Tibial nerve (tissue), 4 donors: ENCODE measurements around the gene GPR152. TPM values are rescaled to one million over a fixed set of nuclear protein-coding genes. Genes with fewer than 3 reads are reported as not detected.

Experiments used
- DNase-seq, 2 donors: peaks; one replicate each; pipeline ENCODE4 v3.0.0-alpha.2; 2019; ENCODE audit warnings: low spot score in 2 of 2
- H3K27ac ChIP-seq, 4 donors: fragments of 200-600 bp; sonication (generic) in 3 of 4; one replicate each; pipeline ENCODE4 v1.5.1; 2017 to 2019; ENCODE audit warnings: mild to moderate bottlenecking in 1 of 4
- H3K27me3 ChIP-seq, 2 donors: fragments of 200-600 bp; sonication (generic) in 1 of 2; one replicate each; pipeline versions ENCODE4 v1.5.1 to v1.6.0; 2017 to 2019
- H3K36me3 ChIP-seq, 3 donors: fragments of 200-600 bp; sonication (generic); one replicate each; pipeline ENCODE4 v1.5.1; 2018 to 2019
- H3K4me1 ChIP-seq, 4 donors: fragments of 200-600 bp; sonication (generic) in 3 of 4; one replicate each; pipeline ENCODE4 v1.5.1; 2017 to 2019
- H3K4me3 ChIP-seq, 4 donors: fragments of 200-600 bp; sonication (generic) in 3 of 4; one replicate each; pipeline ENCODE4 v1.5.1; 2017 to 2019; ENCODE audit warnings: mild to moderate bottlenecking in 1 of 4, moderate library complexity in 1 of 4
- H3K9me3 ChIP-seq, 4 donors: fragments of 200-600 bp; sonication (generic) in 3 of 4; one replicate each; pipeline ENCODE4 v1.5.1; 2017 to 2019
- EP300 ChIP-seq, 2 donors: sonication (generic); formaldehyde crosslinking; IDR thresholded peaks; one replicate each; pipeline ENCODE4 v1.6.1; 2017; ENCODE audit warnings: antibody characterized with exemption in 2 of 2, mild to moderate bottlenecking in 1 of 2
- POLR2A ChIP-seq, 2 donors: fragments of 450-650 bp; IDR thresholded peaks; one replicate each; pipeline ENCODE4 v1.6.1; 2017; ENCODE audit warnings: antibody characterized with exemption in 2 of 2, mild to moderate bottlenecking in 2 of 2, moderate library complexity in 2 of 2
- WGBS, 2 donors: methylation state at CpG; one replicate each; pipeline ENCODE4 v1.1.5; 2018; 5-methylcytosine and 5-hydroxymethylcytosine counted together
- total RNA-seq, 4 donors: library from RNA; depleted of rRNA; stranded (reverse); fragments of >200 nt; gene quantifications; one replicate each; pipeline ENCODE4 v1.1.0, GENCODE V29; 2016
- TF ChIP-seq, protein P1 (sequence below), 5 experiments: fragments of 200-600 bp in 3 of 5; fragments of 450-650 bp in 2 of 5; sonication (generic) in 3 of 5; IDR thresholded peaks; one replicate each; pipeline ENCODE4 v1.5.1; 2016 to 2019; ENCODE audit warnings: antibody characterized with exemption in 5 of 5, mild to moderate bottlenecking in 3 of 5, moderate library complexity in 2 of 5

The GPR152 gene
- total RNA-seq, 4 donors from 2014 or later = not detected

DNA sequence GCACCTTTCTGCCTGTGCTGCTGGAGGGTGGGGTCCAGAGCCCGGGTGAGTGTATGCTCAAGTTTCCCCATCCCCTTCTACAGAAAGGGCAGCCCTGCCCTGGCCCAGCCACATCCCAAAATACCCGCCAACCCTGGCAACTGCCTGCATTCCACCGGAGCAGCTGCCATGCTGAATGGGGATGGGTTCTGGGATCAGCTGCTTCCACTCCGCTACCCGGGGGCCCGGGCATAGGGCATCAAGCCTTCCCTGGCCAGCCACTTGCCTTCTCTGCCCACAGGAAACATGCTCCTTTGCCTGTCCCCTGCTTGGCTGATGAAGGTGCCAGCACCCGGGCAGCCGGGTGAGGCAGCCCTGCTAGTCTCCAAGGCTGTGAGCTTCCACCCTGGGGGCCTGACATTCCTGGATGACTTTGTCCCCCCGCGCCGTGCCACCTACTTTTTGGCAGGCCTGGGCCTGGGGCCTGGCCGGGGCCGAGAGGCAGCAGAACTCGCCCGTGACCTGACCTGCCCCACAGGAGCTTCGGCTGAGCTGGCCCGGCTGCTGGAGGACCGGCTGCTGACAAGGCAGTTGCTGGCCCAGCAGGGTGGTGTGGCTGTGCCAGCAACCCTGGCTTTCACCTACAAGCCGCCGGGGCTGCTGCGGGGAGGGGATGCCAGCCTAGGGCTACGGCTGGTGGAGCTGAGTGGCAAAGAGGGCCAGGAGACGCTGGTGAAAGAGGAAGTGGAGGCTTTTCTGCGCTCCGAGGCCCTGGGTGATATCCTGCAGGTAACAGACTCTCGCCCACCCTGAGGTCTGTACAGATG, 33.9 kb downstream of the GPR152 start:
- DNase-seq = no peak
- Histone ChIP-seq H3K4me1 (peaks cover 0 to 64% (median 38%) of the 10 kb centered on the region in 4 donors), H3K27ac (peak overlapping the region in 3 of 4 donors; percentile 67 to 93 (median 83)), H3K9me3 (no peaks in the 10 kb centered on the region), H3K4me3 (no peak overlapping the region), H3K27me3 (peaks cover 0 to 11% of the 10 kb centered on the region in 2 donors), H3K36me3 (no peaks in the 10 kb centered on the region)
- WGBS, 2 donors = 59 to 66% methylated on average over 17 to 21 of the region's 26 CpGs
- TF ChIP-seq, protein P1, sequence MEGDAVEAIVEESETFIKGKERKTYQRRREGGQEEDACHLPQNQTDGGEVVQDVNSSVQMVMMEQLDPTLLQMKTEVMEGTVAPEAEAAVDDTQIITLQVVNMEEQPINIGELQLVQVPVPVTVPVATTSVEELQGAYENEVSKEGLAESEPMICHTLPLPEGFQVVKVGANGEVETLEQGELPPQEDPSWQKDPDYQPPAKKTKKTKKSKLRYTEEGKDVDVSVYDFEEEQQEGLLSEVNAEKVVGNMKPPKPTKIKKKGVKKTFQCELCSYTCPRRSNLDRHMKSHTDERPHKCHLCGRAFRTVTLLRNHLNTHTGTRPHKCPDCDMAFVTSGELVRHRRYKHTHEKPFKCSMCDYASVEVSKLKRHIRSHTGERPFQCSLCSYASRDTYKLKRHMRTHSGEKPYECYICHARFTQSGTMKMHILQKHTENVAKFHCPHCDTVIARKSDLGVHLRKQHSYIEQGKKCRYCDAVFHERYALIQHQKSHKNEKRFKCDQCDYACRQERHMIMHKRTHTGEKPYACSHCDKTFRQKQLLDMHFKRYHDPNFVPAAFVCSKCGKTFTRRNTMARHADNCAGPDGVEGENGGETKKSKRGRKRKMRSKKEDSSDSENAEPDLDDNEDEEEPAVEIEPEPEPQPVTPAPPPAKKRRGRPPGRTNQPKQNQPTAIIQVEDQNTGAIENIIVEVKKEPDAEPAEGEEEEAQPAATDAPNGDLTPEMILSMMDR (IDR thresholded peaks at IDR 0.05) = no peak
- no peak for TF ChIP-seq POLR2A (IDR thresholded peaks at IDR 0.05)
- TF ChIP-seq EP300 (IDR thresholded peaks at IDR 0.05) = no peak

DNA sequence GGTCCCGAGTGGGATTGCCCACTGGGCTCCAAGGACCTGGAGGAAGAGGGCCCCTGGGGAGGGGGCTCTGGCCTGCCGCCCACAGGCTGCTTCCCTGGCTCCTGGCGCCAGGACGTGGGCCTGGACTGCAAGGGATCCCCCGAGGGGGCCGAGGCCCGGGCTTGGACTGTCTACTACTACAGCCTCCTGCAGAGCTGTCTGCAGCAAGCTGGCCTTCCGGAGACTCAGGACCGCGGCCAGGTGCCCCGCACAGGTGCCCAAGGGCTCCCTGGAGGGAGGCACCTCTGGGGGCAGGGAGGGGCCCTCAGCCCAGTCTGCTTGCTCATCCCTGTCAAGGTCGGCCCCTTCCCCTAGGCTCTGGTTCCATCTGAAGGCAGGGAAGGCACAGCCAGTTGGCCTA, 35.1 kb downstream of the GPR152 start:
- TF ChIP-seq POLR2A (IDR thresholded peaks at IDR 0.05) = no peak
- TF ChIP-seq, protein P1 (IDR thresholded peaks at IDR 0.05) = no peak
- TF ChIP-seq EP300 (IDR thresholded peaks at IDR 0.05) = no peak
- H3K4me1 ChIP-seq = peaks cover 0 to 73% (median 38%) of the 10 kb centered on the region in 4 donors

DNA sequence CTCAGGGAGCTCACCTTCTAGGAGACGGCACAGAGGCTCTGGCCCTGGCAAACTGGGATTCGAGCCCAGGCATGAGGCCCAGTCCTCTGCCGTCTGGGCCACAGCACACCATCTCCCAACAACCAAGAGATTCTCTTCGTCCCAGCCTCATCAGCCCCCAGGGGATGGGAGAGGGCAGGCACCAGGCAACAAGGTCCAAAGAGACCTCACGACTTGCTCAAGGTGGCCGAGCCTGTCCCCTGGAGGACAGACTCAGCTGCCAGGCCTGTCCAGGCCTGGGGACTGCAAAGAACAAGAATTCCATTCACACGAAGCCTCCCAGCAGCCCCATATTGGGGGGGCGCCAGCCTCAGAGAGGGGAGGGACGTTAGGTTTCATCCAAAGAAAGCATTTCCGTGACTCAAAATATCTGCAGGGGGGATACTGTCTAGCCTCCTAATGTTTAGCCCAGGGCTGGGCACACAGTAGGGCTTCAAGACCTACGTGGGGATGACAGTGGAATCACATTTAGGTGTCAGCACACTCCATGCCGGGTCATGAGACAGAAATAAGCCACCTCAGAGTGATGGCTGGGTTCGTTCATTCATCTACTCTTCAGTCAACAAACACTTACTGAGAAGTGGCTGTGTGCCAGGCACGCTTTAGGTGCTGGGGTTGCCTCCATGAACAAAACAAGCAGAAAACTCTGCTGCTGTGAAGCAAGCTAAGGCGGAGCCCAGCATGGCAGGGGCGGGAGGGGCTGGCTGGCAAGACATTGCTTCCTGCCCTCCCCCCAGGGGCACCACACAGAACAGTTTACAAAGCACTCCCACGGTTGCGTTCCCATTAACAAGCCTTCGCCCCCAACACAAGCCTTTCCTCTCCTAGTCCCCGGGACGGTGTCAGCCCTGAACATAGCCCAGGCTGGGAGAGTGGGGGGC, 35.9 kb downstream of the GPR152 start:
- Histone ChIP-seq H3K27ac (peak overlapping the region; percentile 56 to 93 (median 82)), H3K4me3 (peak overlapping the region in 1 of 4 donors; percentile 49), H3K4me1 (peaks cover 0 to 77% (median 38%) of the 10 kb centered on the region in 4 donors), H3K27me3 (peaks cover 0 to 20% of the 10 kb centered on the region in 2 donors), H3K36me3 (no peaks in the 10 kb centered on the region), H3K9me3 (no peaks in the 10 kb centered on the region)
- peak in 1 of 2 donors; percentile 6 for TF ChIP-seq POLR2A (IDR thresholded peaks at IDR 0.05)
- TF ChIP-seq, protein P1 (IDR thresholded peaks at IDR 0.05) = no peak
- peak in 1 of 2 donors; percentile 50 for TF ChIP-seq EP300 (IDR thresholded peaks at IDR 0.05)
- DNase-seq = peak in 1 of 2 donors; percentile 24
- WGBS, 2 donors = 24 to 40% methylated on average over 21 of the region's 21 CpGs

More for the DNA sequence above, 35.1 kb downstream of the GPR152 start:
- DNase-seq = no peak
- Histone ChIP-seq H3K36me3 (no peaks in the 10 kb centered on the region), H3K27me3 (peaks cover 0 to 15% of the 10 kb centered on the region in 2 donors), H3K27ac (peak overlapping the region; percentile 44 to 93 (median 82)), H3K4me3 (no peak overlapping the region), H3K9me3 (no peaks in the 10 kb centered on the region)
- 74% methylated on average over 4 of the region's 12 CpGs; no CpG with 5 or more reads in 1 of the 2 donors for WGBS, 2 donors

DNA sequence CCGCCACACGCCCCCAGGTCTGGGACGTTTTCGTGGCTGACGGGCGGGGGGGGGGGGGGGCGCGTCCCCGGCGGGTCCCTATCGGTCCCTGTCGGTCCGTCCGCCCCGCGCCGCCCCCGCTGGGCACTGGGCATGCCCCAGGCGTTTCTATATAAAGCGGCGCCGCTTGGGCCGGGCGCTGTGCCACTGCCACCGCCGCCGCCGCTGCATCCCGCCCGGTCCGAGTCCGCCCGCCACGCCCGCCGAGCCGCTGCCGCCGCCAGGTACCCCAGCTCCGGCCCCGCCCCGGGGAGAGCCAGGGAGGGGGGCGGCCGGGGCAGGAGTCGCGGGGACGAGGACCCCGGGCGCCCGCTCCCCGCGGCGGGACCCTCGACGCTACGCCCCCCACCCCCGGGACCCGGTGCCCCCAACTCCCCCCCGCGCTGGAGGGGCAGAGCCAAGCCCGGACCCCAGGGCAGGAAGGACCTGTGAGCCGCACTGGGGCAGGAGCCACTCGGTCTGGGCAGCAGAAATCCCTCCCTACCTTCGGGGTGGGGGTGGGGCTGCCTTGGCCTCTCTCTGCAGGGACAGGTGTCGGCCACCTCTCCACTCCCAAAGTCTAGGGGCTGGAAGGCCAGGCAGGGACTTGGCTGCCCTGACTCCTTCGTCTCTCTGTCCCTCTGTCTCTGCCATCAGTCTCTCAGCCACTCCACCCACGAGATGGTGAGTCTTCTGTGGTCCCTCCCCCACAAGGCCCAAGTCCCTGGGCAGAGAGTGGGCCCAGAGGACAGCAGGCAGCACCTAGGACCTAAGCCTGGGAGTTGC, 36.8 kb downstream of the GPR152 start, which contains the start of gene CARNS1:
CARNS1 (plus strand) TSS at position 178 of the 804 bp plus-strand sequence; CDS start at position 700, 522 bp downstream.
- 9 to 14% methylated on average over 14 to 45 of the region's 67 CpGs for WGBS, 2 donors
- Histone ChIP-seq H3K27me3 (peaks cover 0 to 29% of the 10 kb centered on the region in 2 donors), H3K36me3 (no peaks in the 10 kb centered on the region), H3K4me3 (peak within 1 kb of the TSS; percentile 1 to 49 (median 30)), H3K9me3 (no peaks in the 10 kb centered on the region), H3K4me1 (peaks cover 0 to 80% (median 42%) of the 10 kb centered on the region in 4 donors), H3K27ac (peak within 1 kb of the TSS; percentile 56 to 93 (median 82))
- no peak for DNase-seq
- TF ChIP-seq EP300 (IDR thresholded peaks at IDR 0.05) (no peak), POLR2A (IDR thresholded peaks at IDR 0.05) (no peak)
- TF ChIP-seq, protein P1 (IDR thresholded peaks at IDR 0.05) = no peak
